Naive B cell (primary cell): ENCODE measurements around the gene PRDM7. TPM values are rescaled to one million over a fixed set of nuclear protein-coding genes. Genes with fewer than 3 reads are reported as not detected.
A peak's percentile ranks its signal among the peaks of the same experiment; 100 is the strongest.

ENCODE experiments used
- ATAC-seq, 2 donors: fragments of 150-1000 bp; cut with Tn5 transposase; 2 replicates each; pipeline ENCODE4 v1.10.0; 2021; ENCODE audit warnings: low read depth in 2 of 2, mild to moderate bottlenecking in 2 of 2, moderate library complexity in 2 of 2
- DNase-seq: peaks from one replicate; pipeline ENCODE4 v3.0.0; 2022
- H3K27ac Mint-ChIP-seq, 6 donors: one replicate each; pipeline ENCODE4 v1.8.0; 2020 to 2022; ENCODE audit warnings: mild to moderate bottlenecking in 6 of 6, mixed read lengths in 6 of 6, moderate library complexity in 5 of 6, inconsistent platforms in 2 of 6
- H3K27me3 Mint-ChIP-seq, 3 donors: one replicate each; pipeline ENCODE4 v1.8.0; 2021 to 2022; ENCODE audit warnings: mixed read lengths in 3 of 3, mild to moderate bottlenecking in 1 of 3
- H3K36me3 Mint-ChIP-seq, 2 donors: one replicate each; pipeline ENCODE4 v1.8.0; 2020 to 2022; ENCODE audit warnings: mixed read lengths in 2 of 2, inconsistent platforms in 1 of 2, mild to moderate bottlenecking in 1 of 2
- H3K4me1 Mint-ChIP-seq, 3 donors: one replicate each; pipeline ENCODE4 v1.8.0; 2020 to 2022; ENCODE audit warnings: mixed read lengths in 3 of 3, inconsistent platforms in 1 of 3, mild to moderate bottlenecking in 1 of 3, moderate library complexity in 1 of 3
- H3K4me3 Mint-ChIP-seq, 8 donors: one replicate each; pipeline ENCODE4 v1.8.0; 2020 to 2022; ENCODE audit warnings: mild to moderate bottlenecking in 8 of 8, mixed read lengths in 8 of 8, moderate library complexity in 8 of 8, inconsistent platforms in 2 of 8
- H3K9me3 Mint-ChIP-seq, 7 donors: one replicate each; pipeline ENCODE4 v1.8.0; 2020 to 2022; ENCODE audit warnings: mixed read lengths in 7 of 7, mild to moderate bottlenecking in 5 of 7, inconsistent platforms in 2 of 7, moderate library complexity in 1 of 7
- polyA plus RNA-seq, 6 donors: library from polyadenylated mRNA; unstranded; fragments of 300-500 nt; fragmentation: Illumina TruSeq; gene quantifications; one replicate each; pipeline ENCODE4 v1.2.3, GENCODE V29; 2021; ENCODE audit warnings: low read depth in 6 of 6

Gene PRDM7
- polyA plus RNA-seq, 6 donors from 2014 or later: not detected

DNA sequence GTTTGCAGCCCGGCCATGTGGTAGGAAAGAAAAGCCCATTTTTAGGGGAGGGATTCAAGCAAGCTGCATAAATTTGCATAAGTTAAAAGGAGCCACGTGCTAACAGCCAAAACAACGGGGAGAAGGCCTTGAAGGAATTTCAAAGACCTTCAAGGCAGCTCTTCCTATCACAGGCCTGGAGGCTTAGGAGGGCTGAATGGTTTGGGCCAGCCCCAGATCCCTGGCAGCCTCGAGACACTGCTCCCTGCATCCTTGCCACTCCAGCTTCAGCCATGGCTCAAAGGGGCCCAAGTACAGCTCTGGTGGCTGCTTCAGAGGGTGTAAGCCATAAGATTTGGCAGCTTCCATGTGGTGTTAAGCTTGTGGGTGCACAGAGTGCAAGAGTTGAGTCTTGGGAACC lies 22.6 kb downstream of the PRDM7 start:
- DNase-seq (no peak), ATAC-seq (no peak)
- H3K4me3 Mint-ChIP-seq: no peak overlapping the region
- no peak overlapping the region for H3K27ac Mint-ChIP-seq
- H3K4me1 Mint-ChIP-seq: no peaks in the 10 kb centered on the region
- H3K36me3 Mint-ChIP-seq: peaks cover 17 to 20% of the 10 kb centered on the region in 2 donors
- H3K27me3 Mint-ChIP-seq: peaks cover 11 to 12% (median 12%) of the 10 kb centered on the region in 3 donors
- peaks cover 17 to 32% (median 27%) of the 10 kb centered on the region in 7 donors for H3K9me3 Mint-ChIP-seq

DNA sequence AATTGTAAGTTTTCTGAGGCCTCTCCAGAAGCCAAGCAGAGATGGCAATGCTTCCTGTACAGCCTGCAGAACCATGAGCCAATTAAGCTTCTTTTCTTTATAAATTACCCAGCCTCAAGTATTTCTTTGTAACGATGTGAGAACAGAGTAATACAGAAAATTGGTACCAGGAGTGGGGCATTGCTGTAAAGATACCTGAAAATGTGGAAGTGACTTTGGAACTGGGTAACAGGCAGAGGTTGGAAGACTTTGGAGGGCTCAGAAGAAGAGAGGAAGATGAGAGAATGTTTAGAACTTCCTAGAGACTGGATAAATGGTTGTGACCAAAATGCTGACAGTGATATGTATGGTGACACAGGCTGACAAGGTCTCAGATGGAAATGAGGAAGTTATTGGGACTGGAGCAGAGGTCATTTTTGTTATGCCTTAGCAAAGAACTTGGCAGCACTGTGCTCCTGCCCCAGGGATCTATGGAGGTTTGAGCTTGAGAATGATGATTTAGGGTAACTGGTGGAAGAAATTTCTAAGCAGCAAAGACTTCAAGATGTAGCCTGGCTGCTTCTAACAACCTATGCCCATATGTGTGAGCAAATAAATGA lies 23.1 kb downstream of the PRDM7 start:
- no peak overlapping the region for H3K4me3 Mint-ChIP-seq
- H3K27me3 Mint-ChIP-seq: peaks cover 8 to 15% (median 12%) of the 10 kb centered on the region in 3 donors
- ATAC-seq (no peak), DNase-seq (no peak)
- H3K9me3 Mint-ChIP-seq: peaks cover 17 to 32% (median 27%) of the 10 kb centered on the region in 7 donors
- H3K27ac Mint-ChIP-seq: no peak overlapping the region
- H3K4me1 Mint-ChIP-seq: no peaks in the 10 kb centered on the region
- H3K36me3 Mint-ChIP-seq: peaks cover 17 to 20% of the 10 kb centered on the region in 2 donors

- Mint-ChIP-seq H3K4me1 (peaks cover 5 to 7% (median 7%) of the 10 kb centered on the region in 3 donors), H3K27me3 (peaks cover 10 to 31% (median 20%) of the 10 kb centered on the region in 3 donors), H3K36me3 (peaks cover 17 to 20% of the 10 kb centered on the region in 2 donors), H3K4me3 (no peak overlapping the region), H3K9me3 (peaks cover 17 to 32% (median 27%) of the 10 kb centered on the region in 7 donors), H3K27ac (no peak overlapping the region)
- ATAC-seq: no peak
- DNase-seq: no peak
Observed at GRCh38 chr16:90050969-90051368, 26.2 kb downstream of the PRDM7 start.

- Mint-ChIP-seq H3K27ac (peak overlapping the region in 4 of 6 donors; percentile 38 to 94 (median 72)), H3K4me1 (peaks cover 5 to 7% (median 7%) of the 10 kb centered on the region in 3 donors), H3K36me3 (peaks cover 5 to 11% of the 10 kb centered on the region in 2 donors), H3K9me3 (peaks cover 5 to 14% (median 9%) of the 10 kb centered on the region in 7 donors), H3K27me3 (peaks cover 13 to 40% (median 20%) of the 10 kb centered on the region in 3 donors), H3K4me3 (peak overlapping the region in 6 of 8 donors; percentile 24 to 72 (median 56))
- ATAC-seq (no peak), DNase-seq (no peak)
Observed at GRCh38 chr16:90048737-90049330, 28.3 kb downstream of the PRDM7 start.

GRCh38 chr16:90048347-90048722 lies 28.8 kb downstream of the PRDM7 start:
- DNase-seq (no peak), ATAC-seq (no peak)
- Mint-ChIP-seq H3K27ac (peak overlapping the region in 3 of 6 donors; percentile 60 to 94 (median 83)), H3K4me1 (peaks cover 5 to 7% (median 7%) of the 10 kb centered on the region in 3 donors), H3K27me3 (peaks cover 13 to 39% (median 20%) of the 10 kb centered on the region in 3 donors), H3K4me3 (peak overlapping the region in 7 of 8 donors; percentile 24 to 72 (median 56)), H3K36me3 (peaks cover 4 to 6% of the 10 kb centered on the region in 2 donors), H3K9me3 (peaks cover 3 to 9% (median 5%) of the 10 kb centered on the region in 7 donors)

DNA sequence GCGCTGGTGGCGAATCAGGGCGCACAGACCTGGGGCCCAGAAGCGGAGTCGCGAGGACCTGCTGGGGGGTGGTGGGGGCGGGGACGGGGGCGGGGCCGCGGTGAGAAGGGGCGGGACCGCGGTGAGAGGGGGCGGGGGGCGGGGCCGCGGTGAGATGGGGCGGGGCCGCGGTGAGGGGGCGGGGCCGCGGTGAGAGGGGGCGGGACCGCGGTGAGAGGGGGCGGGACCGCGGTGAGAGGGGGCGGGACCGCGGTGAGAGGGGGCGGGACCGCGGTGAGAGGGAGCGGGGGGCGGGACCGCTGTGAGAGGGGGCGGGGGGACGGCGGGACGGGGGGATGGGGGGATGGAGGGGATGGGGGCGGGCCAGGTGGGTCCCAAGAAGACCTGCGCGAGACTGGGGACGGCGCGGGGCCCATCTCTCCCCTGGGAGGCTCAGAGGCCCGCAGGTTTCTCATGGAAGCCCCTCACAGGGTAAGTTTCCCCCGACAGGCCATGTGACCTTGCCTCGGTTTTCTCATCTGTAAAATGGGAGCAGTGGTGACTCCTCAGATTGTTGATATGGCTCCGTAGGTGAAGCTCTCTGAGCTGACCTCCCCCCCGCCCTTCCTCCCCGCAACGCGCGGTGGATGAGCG lies 29.3 kb downstream of the PRDM7 start:
- DNase-seq (no peak), ATAC-seq (peak; percentile 14 to 16)
- peaks cover 5 to 7% (median 7%) of the 10 kb centered on the region in 3 donors for H3K4me1 Mint-ChIP-seq
- H3K4me3 Mint-ChIP-seq: peak overlapping the region in 6 of 8 donors; percentile 26 to 72 (median 56)
- peaks cover 13 to 34% (median 20%) of the 10 kb centered on the region in 3 donors for H3K27me3 Mint-ChIP-seq
- H3K27ac Mint-ChIP-seq: peak overlapping the region in 2 of 6 donors; percentile 60 to 83
- peaks cover 0 to 4% (median 0%) of the 10 kb centered on the region in 7 donors for H3K9me3 Mint-ChIP-seq
- peaks cover 0 to under 1% of the 10 kb centered on the region in 2 donors for H3K36me3 Mint-ChIP-seq

- peak overlapping the region in 1 of 6 donors; percentile 60 for H3K27ac Mint-ChIP-seq
- peak; percentile 18 to 27 for ATAC-seq
- DNase-seq: no peak
- H3K4me3 Mint-ChIP-seq: peak overlapping the region in 4 of 8 donors; percentile 19 to 79 (median 58)
- H3K27me3 Mint-ChIP-seq: peaks cover 13 to 34% (median 20%) of the 10 kb centered on the region in 3 donors
- peaks cover 0 to 4% of the 10 kb centered on the region in 2 donors for H3K36me3 Mint-ChIP-seq
- peaks cover 5 to 7% (median 7%) of the 10 kb centered on the region in 3 donors for H3K4me1 Mint-ChIP-seq
- H3K9me3 Mint-ChIP-seq: peaks cover 0 to 4% (median 0%) of the 10 kb centered on the region in 7 donors
Observed at GRCh38 chr16:90046971-90047713, 30.0 kb downstream of the PRDM7 start.

DNA sequence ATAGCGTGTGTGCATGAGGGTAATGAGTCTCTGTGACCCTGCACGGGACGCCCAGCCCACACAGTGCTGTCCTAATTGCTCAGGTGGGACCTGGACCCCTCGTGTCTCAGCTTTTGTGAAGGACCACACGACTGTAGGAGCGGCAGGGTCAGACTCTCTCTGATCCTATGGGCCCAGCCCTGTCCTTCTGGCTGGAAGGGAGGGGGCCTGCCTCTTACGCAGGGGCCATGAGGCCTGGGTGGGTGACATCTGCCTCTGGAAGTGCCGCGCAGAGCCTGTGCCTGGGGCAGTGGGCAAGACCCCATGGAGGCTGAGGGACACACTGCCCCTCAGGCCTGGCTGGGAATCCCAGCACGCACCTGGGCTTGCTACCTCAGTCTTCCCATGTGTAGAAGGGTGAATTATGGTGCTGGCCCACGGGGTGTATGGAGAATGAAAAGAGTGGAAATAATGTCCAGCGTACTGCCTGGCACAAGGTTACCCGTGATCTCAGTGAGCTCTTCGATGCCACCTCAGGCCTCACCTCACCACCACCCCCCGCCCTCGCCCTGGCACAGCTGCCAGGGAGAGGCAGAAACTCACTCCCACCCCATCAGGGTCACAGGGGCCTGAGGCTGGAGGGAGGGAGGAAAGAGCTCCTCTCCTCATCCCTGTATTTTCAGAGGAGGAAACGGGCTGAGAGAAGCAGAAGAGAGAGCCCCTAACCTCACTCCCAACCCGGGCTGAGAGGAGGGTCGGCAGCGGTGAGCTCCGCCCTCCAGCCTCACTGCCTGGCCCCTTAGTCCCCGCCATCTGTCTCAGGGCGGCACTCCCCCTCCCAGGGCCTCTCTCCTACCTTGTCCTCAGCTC lies 30.8 kb downstream of the PRDM7 start:
- peak overlapping the region in 2 of 6 donors; percentile 59 to 60 for H3K27ac Mint-ChIP-seq

GRCh38 chr16:90044111-90044551 lies 33.0 kb downstream of the PRDM7 start:
- peaks cover 0 to 5% of the 10 kb centered on the region in 2 donors for H3K36me3 Mint-ChIP-seq
- DNase-seq (no peak), ATAC-seq (no peak)
- H3K27me3 Mint-ChIP-seq: peaks cover 13 to 34% (median 14%) of the 10 kb centered on the region in 3 donors
- peak overlapping the region in 1 of 6 donors; percentile 47 for H3K27ac Mint-ChIP-seq
- H3K9me3 Mint-ChIP-seq: no peaks in the 10 kb centered on the region
- H3K4me1 Mint-ChIP-seq: peaks cover 5 to 7% (median 7%) of the 10 kb centered on the region in 3 donors
- H3K4me3 Mint-ChIP-seq: no peak overlapping the region

More for the DNA sequence above, 30.8 kb downstream of the PRDM7 start:
- Mint-ChIP-seq H3K9me3 (no peaks in the 10 kb centered on the region), H3K27me3 (peaks cover 13 to 34% (median 16%) of the 10 kb centered on the region in 3 donors), H3K4me1 (peaks cover 5 to 7% (median 7%) of the 10 kb centered on the region in 3 donors), H3K36me3 (peaks cover 0 to 5% of the 10 kb centered on the region in 2 donors), H3K4me3 (peak overlapping the region; percentile 3 to 79 (median 66))
- DNase-seq (no peak), ATAC-seq (peak in 1 of 2 donors; percentile 32)

- ATAC-seq (no peak), DNase-seq (no peak)
- H3K4me1 Mint-ChIP-seq: peaks cover 5 to 7% (median 5%) of the 10 kb centered on the region in 3 donors
- H3K27me3 Mint-ChIP-seq: peaks cover 10 to 33% (median 13%) of the 10 kb centered on the region in 3 donors
- peaks cover 0 to 5% of the 10 kb centered on the region in 2 donors for H3K36me3 Mint-ChIP-seq
- H3K9me3 Mint-ChIP-seq: no peaks in the 10 kb centered on the region
- H3K4me3 Mint-ChIP-seq: no peak overlapping the region
- no peak overlapping the region for H3K27ac Mint-ChIP-seq
Observed at GRCh38 chr16:90043526-90043925, 33.6 kb downstream of the PRDM7 start.

- Mint-ChIP-seq H3K4me1 (peaks cover 4 to 7% (median 5%) of the 10 kb centered on the region in 3 donors), H3K4me3 (no peak overlapping the region), H3K27ac (no peak overlapping the region), H3K36me3 (peaks cover 0 to 5% of the 10 kb centered on the region in 2 donors), H3K27me3 (peaks cover 5 to 28% (median 13%) of the 10 kb centered on the region in 3 donors), H3K9me3 (no peaks in the 10 kb centered on the region)
- DNase-seq (no peak), ATAC-seq (no peak)
Observed at GRCh38 chr16:90042946-90043514, 34.1 kb downstream of the PRDM7 start.
